ENCODE results near the gene RBM28.

- TF ChIP-seq CTCF (IDR thresholded peaks at IDR 0.05) (no peak), POLR2A (IDR thresholded peaks at IDR 0.05) (no peak)
Measured at GRCh38 chr7:128341733-128342132, 2.0 kb downstream of the RBM28 start.

All from lower leg skin (tissue), 3 donors.